HG03103 (cell line): ENCODE results near the gene STXBP6.
"Not testable (repeated sequence)": the region's sequence is repeated elsewhere in the genome, so short reads cannot be mapped to it uniquely, and the experiment has no call there.

Experiments used
- ATAC-seq: cut with Tn5 transposase; IDR thresholded peaks from one replicate; pipeline ENCODE4 v1.9.1; 2021; ENCODE audit warnings: low read depth; ENCODE audit not compliant: unreplicated experiment

STXBP6 gene

DNA sequence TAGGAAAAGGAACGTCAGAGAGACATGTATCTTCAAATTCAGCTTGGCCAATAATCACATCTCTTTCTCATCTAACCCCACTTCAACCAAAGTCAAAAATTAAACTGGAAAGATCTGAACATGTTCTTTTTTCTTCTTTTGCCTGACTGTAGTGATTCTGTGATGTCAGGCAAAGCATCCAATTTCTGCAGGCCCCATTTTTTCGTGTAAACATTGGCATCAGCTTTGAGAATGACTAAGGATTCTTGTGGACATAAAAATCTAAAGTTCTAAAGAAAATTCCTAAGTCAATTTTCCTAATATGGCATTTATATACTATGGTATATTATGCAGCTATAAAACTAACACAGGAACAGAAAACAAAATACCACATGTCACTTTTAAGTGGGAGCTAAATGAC lies 89.1 kb downstream of the STXBP6 start:
- no peak for ATAC-seq

DNA sequence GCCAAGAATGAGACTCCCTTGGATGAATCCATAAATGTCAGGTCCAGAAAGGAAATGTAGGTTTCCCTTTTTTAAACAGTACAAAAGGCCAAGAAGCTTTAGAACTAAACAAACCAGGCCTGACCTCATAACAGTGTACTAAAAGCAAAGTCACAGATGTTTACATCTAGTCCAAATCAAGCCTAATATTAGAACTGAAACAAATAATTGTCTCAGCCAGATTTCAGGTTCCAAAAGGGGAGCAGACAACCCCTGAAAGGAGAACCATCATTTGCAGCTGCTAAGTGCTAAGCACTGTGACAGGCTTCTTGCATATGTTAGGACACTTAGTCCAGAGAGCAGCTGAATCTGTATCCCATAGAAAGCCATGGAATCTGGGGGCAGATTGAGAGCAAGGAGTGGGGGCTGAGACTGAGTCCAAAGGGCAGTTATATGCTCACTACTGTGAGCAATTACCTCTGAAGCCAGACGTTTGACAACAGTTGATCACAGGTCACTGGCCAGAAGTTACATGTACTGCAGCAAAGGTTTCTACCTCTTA lies 90.1 kb downstream of the STXBP6 start:
- peak; percentile 61 for ATAC-seq

DNA sequence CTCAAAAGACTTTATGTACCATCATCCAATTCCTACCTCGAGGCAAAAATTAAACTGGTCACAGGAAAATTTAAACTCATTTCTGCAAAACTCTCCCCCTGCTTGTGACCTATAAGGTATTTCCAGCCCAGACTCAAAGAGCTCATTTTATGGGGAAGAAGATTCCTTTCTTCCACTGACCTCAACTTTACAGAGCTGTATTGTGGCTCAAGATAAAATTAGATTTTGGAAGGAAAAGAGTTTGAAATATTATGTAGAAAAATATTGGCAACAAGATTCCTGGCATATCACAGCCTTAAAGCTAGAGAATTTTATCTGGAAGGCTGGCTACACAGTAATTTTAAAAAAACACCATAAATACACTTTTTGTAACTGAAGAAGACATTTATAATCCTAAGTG lies 91.7 kb downstream of the STXBP6 start:
- ATAC-seq: no peak

DNA sequence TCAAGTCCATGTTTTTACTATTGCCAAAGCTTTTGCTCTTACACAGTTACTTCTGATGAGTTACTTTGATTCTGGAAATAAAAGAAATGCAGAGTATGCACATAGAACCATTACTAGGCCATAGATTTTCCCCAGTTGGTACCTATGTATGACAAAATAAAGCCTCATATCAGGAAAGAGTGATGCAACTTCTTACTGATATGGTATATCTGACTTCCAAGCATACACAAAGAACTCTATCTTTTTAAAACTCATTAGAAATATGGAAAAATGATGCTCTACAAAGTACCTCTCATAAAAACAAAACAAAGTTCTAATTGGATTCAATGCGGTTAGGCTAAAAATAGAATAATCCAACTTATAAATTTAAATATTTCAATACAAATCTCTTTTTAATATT lies 92.1 kb downstream of the STXBP6 start:
- no peak for ATAC-seq

DNA sequence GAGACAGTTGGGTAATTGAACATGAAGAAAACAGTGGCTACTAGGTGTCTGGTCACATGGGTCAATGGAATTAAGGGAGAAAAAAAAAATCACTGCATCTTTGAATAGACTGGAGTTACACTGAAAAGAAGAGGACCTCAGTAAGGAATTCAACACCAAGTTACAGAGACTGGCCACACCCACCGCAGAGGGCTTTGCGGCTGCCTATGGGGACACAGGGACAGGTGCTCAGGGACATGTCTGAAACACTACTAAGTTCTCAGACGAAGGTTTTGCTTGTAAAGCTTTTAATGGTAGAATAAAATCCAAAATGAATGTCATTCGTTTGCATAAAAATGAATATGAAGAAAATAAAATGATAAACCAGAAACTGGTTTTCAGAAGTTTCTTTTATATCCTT lies 93.8 kb downstream of the STXBP6 start:
- ATAC-seq: no peak

- no peak for ATAC-seq
Observed at GRCh38 chr14:24954700-24955037, 95.3 kb downstream of the STXBP6 start.

DNA sequence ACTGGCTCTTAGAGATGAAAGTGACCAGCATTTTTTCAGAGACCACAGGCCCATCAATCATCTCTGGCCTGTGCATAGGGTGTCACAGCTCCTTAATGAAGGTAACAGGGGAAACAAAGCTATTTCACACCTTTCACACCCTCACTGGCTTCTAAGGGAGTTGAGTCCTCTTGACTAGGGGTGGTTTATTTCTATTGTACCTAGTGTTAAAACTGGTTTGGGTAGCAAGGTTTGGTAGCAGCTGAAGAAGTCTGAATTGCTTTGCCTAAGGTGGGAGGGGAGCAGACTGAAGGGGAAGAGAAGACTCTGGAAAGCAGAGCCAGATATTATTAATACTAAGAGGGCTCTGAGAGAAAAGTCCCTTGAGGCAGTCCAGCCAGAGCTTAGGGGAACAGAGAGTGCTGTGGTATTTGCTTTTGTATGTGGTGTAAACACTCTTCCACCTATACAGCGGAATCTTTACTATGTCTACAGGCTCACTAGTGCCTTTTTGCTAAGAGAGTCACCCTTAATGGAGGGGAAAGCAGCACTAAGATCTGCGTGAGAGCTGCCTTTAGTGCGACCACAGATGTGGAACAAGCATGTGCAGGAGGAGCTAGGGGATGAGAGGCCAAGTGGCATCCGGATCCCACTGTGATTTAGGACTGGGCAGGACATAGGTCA lies 95.8 kb downstream of the STXBP6 start:
- no peak for ATAC-seq

GRCh38 chr14:24952851-24953666 lies 96.9 kb downstream of the STXBP6 start:
- ATAC-seq: no peak

- ATAC-seq: no peak
Observed at GRCh38 chr14:24948261-24948847, 101.6 kb downstream of the STXBP6 start.

GRCh38 chr14:24947131-24947530 lies 102.8 kb downstream of the STXBP6 start:
- no peak for ATAC-seq

- ATAC-seq: no peak
Observed at GRCh38 chr14:24944800-24945199, 105.1 kb downstream of the STXBP6 start.

DNA sequence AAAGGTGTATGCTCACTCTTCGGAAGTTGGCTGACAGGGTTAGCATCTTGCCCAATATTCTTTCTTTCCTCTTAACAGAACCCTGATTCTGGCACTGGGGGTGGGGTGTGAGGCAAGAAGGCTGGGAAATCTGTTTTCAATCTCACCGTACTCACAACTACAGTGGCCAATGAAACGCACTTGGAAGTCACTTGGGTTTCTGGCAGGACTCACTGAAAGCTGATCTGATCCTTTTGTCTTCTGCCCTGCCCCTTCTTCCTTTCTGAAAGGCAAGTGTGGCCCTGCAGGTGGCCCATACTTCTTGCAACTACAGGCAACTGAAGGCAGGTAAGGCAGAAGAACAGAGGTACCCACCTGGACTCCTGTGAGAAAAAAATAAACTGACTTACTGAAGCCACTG lies 106.9 kb downstream of the STXBP6 start:
- ATAC-seq: no peak

DNA sequence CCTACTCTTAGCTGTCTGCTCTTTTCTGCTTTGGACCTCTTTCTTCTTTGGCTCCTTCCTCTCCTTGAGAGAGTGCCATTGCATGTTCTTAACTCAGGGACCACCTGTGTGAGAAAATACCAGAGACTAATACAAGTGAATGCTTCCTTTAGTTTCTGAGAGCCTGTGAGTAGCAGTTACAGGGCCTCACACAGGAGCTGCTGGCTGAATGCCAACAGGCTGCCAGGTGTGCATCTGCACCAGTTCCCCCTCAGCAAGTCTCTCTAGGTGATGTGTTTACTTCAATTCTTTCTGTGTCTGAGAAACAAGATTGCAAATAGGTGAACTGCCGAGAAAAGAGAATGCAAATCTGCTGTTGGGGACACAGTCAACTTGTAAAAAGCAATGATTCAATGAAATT lies 108.2 kb downstream of the STXBP6 start:
- no peak for ATAC-seq

- no peak for ATAC-seq
Observed at GRCh38 chr14:24940213-24940783, 109.6 kb downstream of the STXBP6 start.

- ATAC-seq: no peak
Observed at GRCh38 chr14:24938593-24938992, 111.4 kb downstream of the STXBP6 start.

DNA sequence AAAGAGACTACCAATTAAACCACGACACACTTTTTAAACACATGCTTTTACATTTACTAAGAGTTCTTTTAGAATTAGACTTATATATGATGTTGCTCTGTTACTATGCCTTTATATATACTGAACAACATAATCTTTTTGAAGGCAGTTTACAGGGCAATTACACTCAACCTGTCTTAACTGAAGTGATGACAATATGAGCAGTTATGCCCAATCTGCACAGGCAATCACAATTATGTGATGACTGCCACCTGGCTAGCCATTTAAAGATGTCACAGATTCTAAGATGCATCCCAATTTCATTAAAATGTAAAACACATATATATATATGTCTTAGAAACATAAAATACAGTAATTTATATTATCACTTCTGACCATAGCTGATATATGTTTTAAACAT lies 112.6 kb downstream of the STXBP6 start:
- ATAC-seq: no peak

- ATAC-seq: not testable (repeated sequence)
Observed at GRCh38 chr14:24936773-24937172, 113.2 kb downstream of the STXBP6 start.

GRCh38 chr14:24935796-24936195 lies 114.2 kb downstream of the STXBP6 start:
- ATAC-seq: no peak

GRCh38 chr14:24928386-24928900 lies 121.5 kb downstream of the STXBP6 start:
- ATAC-seq: no peak

DNA sequence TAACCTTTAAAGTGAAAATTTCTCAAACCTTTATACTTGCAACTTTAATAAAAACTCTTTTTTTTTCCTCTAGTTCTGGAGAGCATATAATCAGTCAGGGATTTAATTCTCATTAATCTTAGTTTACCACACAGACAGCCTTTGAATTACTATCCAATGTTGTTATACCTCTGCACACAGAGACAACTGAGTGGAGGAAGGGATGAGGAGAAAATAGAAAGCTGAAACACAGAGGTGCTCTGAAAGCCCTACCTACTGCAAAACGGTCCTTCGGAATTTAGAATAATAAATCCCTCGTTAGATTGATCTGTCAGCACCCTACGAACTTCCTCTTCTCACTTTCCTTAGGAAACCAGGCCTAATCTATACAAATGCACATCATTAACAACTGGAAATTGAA lies 122.1 kb downstream of the STXBP6 start:
- ATAC-seq: no peak

DNA sequence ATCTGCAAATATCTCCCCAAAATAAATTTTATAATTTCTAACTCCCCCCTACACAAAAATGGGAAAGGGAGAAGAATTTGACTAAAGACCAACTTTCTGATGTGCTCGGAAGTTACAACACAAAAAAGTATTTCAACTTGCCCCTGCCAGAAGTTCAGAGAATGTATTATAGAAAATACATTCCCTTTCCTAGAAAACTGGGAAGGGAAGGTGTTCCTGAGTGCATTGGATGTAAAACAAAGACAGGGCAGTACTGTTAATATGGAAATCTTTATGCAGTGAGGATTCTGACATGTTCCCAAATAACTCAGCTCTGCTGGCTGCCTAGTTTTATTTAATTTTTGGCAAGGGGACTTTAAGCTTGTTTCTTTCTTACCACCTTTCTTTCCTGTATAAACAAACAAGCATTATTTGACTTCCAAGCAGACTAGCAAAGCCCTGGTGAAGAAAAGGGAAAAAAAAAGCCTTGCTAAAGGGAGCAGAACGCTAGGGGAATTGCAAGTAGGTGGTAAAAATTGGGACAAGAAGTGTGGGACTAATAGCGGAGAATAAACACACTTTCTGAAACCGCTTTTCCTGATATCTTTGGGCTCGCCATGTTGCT lies 124.1 kb downstream of the STXBP6 start:
- no peak for ATAC-seq
